ENCODE data around the gene HOXC9. TPM values are rescaled to one million over a fixed set of nuclear protein-coding genes. Genes with fewer than 3 reads are reported as not detected.

Gene HOXC9
- total RNA-seq, 1 experiment from 2014 or later = 11.3 TPM

GRCh38 chr12:53998110-53998899 is 1.7 kb upstream of the HOXC9 start:
- peaks cover 22 to 46% of the 10 kb centered on the region in 2 experiments for H3K4me1 ChIP-seq (ENCODE audit: control insufficient read depth in 1 of 2, insufficient read depth in 2 of 2, low read length in 2 of 2)
- ChIA-PET POLR2A (interaction anchor here (0.7 to 3.4 kb wide), 2 partner anchors 19 to 321 kb away, joined by 3 to 9 read pairs; no protein-coding TSS in a partner anchor), CTCF (interaction anchor here (0.9 to 4.7 kb wide), 6 partner anchors 10 to 209 kb away, joined by 3 to 22 read pairs (median 5); partner anchors contain the start of gene HOXC10), RAD21 (ENCODE audit: low non-redundant PET in 1 of 2, low total read pairs in 2 of 2, uncharacterized antibody in 2 of 2, unreplicated experiment in 2 of 2) (no interaction called here)
- 0 out of 2 replicates have a peak overlapping the region, but pooled peaks have one; percentile 11 for H3K9ac ChIP-seq (ENCODE audit: low read length)
- no TSS peak for BruUV-seq (replicated peaks)
- peak overlapping the region; percentile 88 for H3K4me2 ChIP-seq (ENCODE audit: low read length)
- 0 out of 4 replicates have a peak overlapping the region, but pooled peaks of 1 of the 2 experiments have one; percentile 82 for H3K4me3 ChIP-seq (replicated peaks in 1 of 2; ENCODE audit: low read depth in 1 of 2, low read length in 2 of 2)
- DNase-seq (ENCODE audit: low read depth, low spot score) = no peak
- H4K20me1 ChIP-seq (ENCODE audit: insufficient read depth) = no peaks in the 10 kb centered on the region
- H3K27ac ChIP-seq (ENCODE audit: low read depth, low read length) = no peak overlapping the region
- H3K36me3 ChIP-seq (ENCODE audit: control insufficient read depth in 1 of 2, insufficient read depth in 2 of 2, low read length in 2 of 2) = peaks cover 0 to 6% of the 10 kb centered on the region in 2 experiments; a peak in 1 of 4 replicates
- no peak; the same call in 1 of the 2 replicates for TF ChIP-seq POLR2AphosphoS5 (IDR thresholded peaks at IDR 0.05; ENCODE audit: low read depth, low read length)
- TF ChIP-seq SP1 (IDR thresholded peaks at IDR 0.05; ENCODE audit: low read depth) = no peak
- TF ChIP-seq ZFX (IDR thresholded peaks at IDR 0.05) = no peak
- no peak for TF ChIP-seq MAX (IDR thresholded peaks at IDR 0.05)
- no peak for TF ChIP-seq CBX3 (IDR thresholded peaks at IDR 0.05; ENCODE audit: low read depth)
- TF ChIP-seq EZH2 (IDR thresholded peaks at IDR 0.05) = no peak
- TF ChIP-seq TCF7L2 (IDR thresholded peaks at IDR 0.05; ENCODE audit: borderline replicate concordance, extremely low read depth, insufficient read depth, insufficient read length) = no peak
- no peak for TF ChIP-seq ELF1 (IDR thresholded peaks at IDR 0.05; ENCODE audit: borderline replicate concordance, low read depth)
- TF ChIP-seq RAD21 (IDR thresholded peaks at IDR 0.05; ENCODE audit: low read depth) = no peak
- TF ChIP-seq ZNF274 (IDR thresholded peaks at IDR 0.05; ENCODE audit: low read depth, low read length) = no peak
- TF ChIP-seq POLR2A (IDR thresholded peaks at IDR 0.05; ENCODE audit: borderline replicate concordance, extremely low read depth, insufficient read depth, insufficient read length) = no peak
- no peak for TF ChIP-seq ATF3 (IDR thresholded peaks at IDR 0.05)
- TF ChIP-seq ZBTB33 (IDR thresholded peaks at IDR 0.05; ENCODE audit: extremely low read depth, insufficient replicate concordance, low read length) = no peak
- no peak for TF ChIP-seq REST (IDR thresholded peaks at IDR 0.05; ENCODE audit: low read depth)
- TF ChIP-seq CTCF (IDR thresholded peaks at IDR 0.05 in 2 of 3, conservative IDR thresholded peaks at IDR 0.05 in 1 of 3; ENCODE audit: borderline replicate concordance in 1 of 3, insufficient read depth in 1 of 3, low read depth in 2 of 3, low read length in 2 of 3) = no peak
- no peak for TF ChIP-seq EGR1 (IDR thresholded peaks at IDR 0.05; ENCODE audit: low read depth)
- no peak for TF ChIP-seq FOSL1 (IDR thresholded peaks at IDR 0.05; ENCODE audit: low read depth)
- H3K9me3 ChIP-seq (ENCODE audit: control insufficient read depth in 1 of 2, insufficient read depth in 1 of 2, low read depth in 1 of 2, low read length in 2 of 2) = no peaks in the 10 kb centered on the region
- H2AFZ ChIP-seq (ENCODE audit: low read depth, low read length, poor library complexity, severe bottlenecking) = no peak overlapping the region
- no peak for ATAC-seq
- H3K9me2 ChIP-seq (ENCODE audit: insufficient read depth) = no peaks in the 10 kb centered on the region
- H3K27me3 ChIP-seq (ENCODE audit: insufficient read depth, low read length) = no peaks in the 10 kb centered on the region
- H3K79me2 ChIP-seq (ENCODE audit: insufficient read depth, low read length) = peaks cover 50% of the 10 kb centered on the region
- intact Hi-C loops (cut with micrococcal nuclease) = no loop called here

Measured in HCT116 (cell line).